Neural cell (in vitro differentiated cells): ENCODE results near the gene DUS3L. TPM values are rescaled to one million over a fixed set of nuclear protein-coding genes. Genes with fewer than 3 reads are reported as not detected.

Experiments used
- H2AFZ ChIP-seq: fragments of 200-600, 300-800 bp; sonication (generic), shearing (Covaris generic); 2 replicates; pipeline ENCODE4 v1.6.0; 2014; ENCODE audit warnings: low read depth, mild to moderate bottlenecking, antibody characterized with exemption, low read length, moderate library complexity
- H3F3A ChIP-seq: fragments of 200-600 bp; shearing (Covaris generic); 2 replicates; pipeline ENCODE4 v1.6.1; 2016; ENCODE audit warnings: mild to moderate bottlenecking, moderate library complexity, mixed read lengths, antibody characterized with exemption, low read length; ENCODE audit not compliant: insufficient read depth, poor library complexity, severe bottlenecking
- H3K27ac ChIP-seq: fragments of 200-600, 300-800 bp; sonication (generic), shearing (Covaris generic); 2 replicates; pipeline ENCODE4 v1.5.1; 2014; ENCODE audit warnings: mild to moderate bottlenecking, low read length, moderate library complexity
- H3K27me3 ChIP-seq: fragments of 300-800, 200-600 bp; sonication (generic), shearing (Covaris generic); 2 replicates; pipeline ENCODE4 v1.6.0; 2014; ENCODE audit warnings: mild to moderate bottlenecking, low read depth, low read length, moderate library complexity; ENCODE audit not compliant: insufficient read depth
- H3K36me3 ChIP-seq: fragments of 300-800, 200-600 bp; sonication (generic), shearing (Covaris generic); 2 replicates; pipeline ENCODE4 v1.5.1; 2014; ENCODE audit warnings: mild to moderate bottlenecking, antibody characterized with exemption, low read length, moderate library complexity; ENCODE audit not compliant: insufficient read depth
- H3K4me2 ChIP-seq: fragments of 300-800, 200-600 bp; sonication (generic), shearing (Covaris generic); 2 replicates; pipeline ENCODE4 v1.6.0; 2014; ENCODE audit warnings: mild to moderate bottlenecking, low read length
- H3K4me3 ChIP-seq: fragments of 300-800, 200-600 bp; sonication (generic), shearing (Covaris generic); 2 replicates; pipeline ENCODE4 v1.5.1; 2014; ENCODE audit warnings: mild to moderate bottlenecking, low read length, moderate library complexity
- H3K79me2 ChIP-seq: fragments of 200-600 bp; shearing (Covaris generic); replicated peaks from 2 replicates; pipeline ENCODE4 v1.6.0; 2014; ENCODE audit warnings: mild to moderate bottlenecking, low read length, moderate library complexity; ENCODE audit not compliant: insufficient read depth
- H3K9ac ChIP-seq: fragments of 300-800, 200-600 bp; sonication (generic), shearing (Covaris generic); 2 replicates; pipeline ENCODE4 v1.6.1; 2016; ENCODE audit warnings: mild to moderate bottlenecking, low read length, mixed read lengths
- H3K9me2 ChIP-seq: fragments of 200-600 bp; shearing (Covaris generic); 2 replicates; pipeline ENCODE4 v1.6.1; 2016; ENCODE audit warnings: mild to moderate bottlenecking, low read length, mixed read lengths; ENCODE audit not compliant: insufficient read depth
- H3K9me3 ChIP-seq: fragments of 200-600, 300-800 bp; sonication (generic), shearing (Covaris generic); 2 replicates; pipeline ENCODE4 v1.6.1; 2016; ENCODE audit warnings: mild to moderate bottlenecking, mixed run types, low read length, moderate library complexity, mixed read lengths
- H4K20me1 ChIP-seq: fragments of 200-600 bp; shearing (Covaris generic); 2 replicates; pipeline ENCODE4 v1.6.1; 2016; ENCODE audit warnings: mild to moderate bottlenecking, mixed run types; ENCODE audit not compliant: insufficient read depth
- CTCF ChIP-seq: fragments of 450-650 bp; IDR thresholded peaks from 2 replicates; pipeline ENCODE4 v1.5.1; 2014; ENCODE audit warnings: antibody characterized with exemption, mild to moderate bottlenecking, moderate library complexity; ENCODE audit not compliant: poor library complexity, severe bottlenecking
- EP300 ChIP-seq: fragments of 450-650 bp; conservative IDR thresholded peaks from 2 replicates; pipeline ENCODE4 v1.6.1; 2014; ENCODE audit warnings: antibody characterized with exemption, mild to moderate bottlenecking, moderate library complexity; ENCODE audit not compliant: poor library complexity, severe bottlenecking
- EZH2 ChIP-seq: fragments of 200-600, 300-800 bp; shearing (Covaris generic), sonication (generic); IDR thresholded peaks from 2 replicates; pipeline ENCODE4 v1.6.1; 2014; ENCODE audit warnings: antibody characterized with exemption, low read length, borderline replicate concordance, mild to moderate bottlenecking; ENCODE audit not compliant: insufficient read depth, poor library complexity, severe bottlenecking
- MXI1 ChIP-seq: fragments of 450-650 bp; conservative IDR thresholded peaks from 2 replicates; pipeline ENCODE4 v1.6.1; 2014; ENCODE audit warnings: antibody characterized with exemption, mild to moderate bottlenecking; ENCODE audit not compliant: poor library complexity, severe bottlenecking
- POLR2AphosphoS5 ChIP-seq: IDR thresholded peaks from 2 replicates; pipeline ENCODE4 v1.6.1; 2012
- RAD21 ChIP-seq: fragments of 450-650 bp; conservative IDR thresholded peaks from 2 replicates; pipeline ENCODE4 v1.6.1; 2014; ENCODE audit warnings: antibody characterized with exemption, mild to moderate bottlenecking, moderate library complexity
- REST ChIP-seq: IDR thresholded peaks from 2 replicates; pipeline ENCODE4 v1.6.1; 2012; ENCODE audit warnings: borderline replicate concordance
- SMC3 ChIP-seq: fragments of 450-650 bp; conservative IDR thresholded peaks from 2 replicates; pipeline ENCODE4 v1.6.1; 2014; ENCODE audit warnings: antibody characterized with exemption, mild to moderate bottlenecking, moderate library complexity; ENCODE audit not compliant: poor library complexity
- TAF1 ChIP-seq: IDR thresholded peaks from 2 replicates; pipeline ENCODE4 v1.6.1; 2012; ENCODE audit warnings: low read depth
- polyA plus RNA-seq: library from polyadenylated mRNA; depleted of rRNA; stranded (reverse); fragments of >200 nt; gene quantifications from 2 replicates; pipeline ENCODE4 v1.2.3, GENCODE V29; 2014

Gene DUS3L
- polyA plus RNA-seq, 1 donor from 2014 or later: 34.2 TPM

DNA sequence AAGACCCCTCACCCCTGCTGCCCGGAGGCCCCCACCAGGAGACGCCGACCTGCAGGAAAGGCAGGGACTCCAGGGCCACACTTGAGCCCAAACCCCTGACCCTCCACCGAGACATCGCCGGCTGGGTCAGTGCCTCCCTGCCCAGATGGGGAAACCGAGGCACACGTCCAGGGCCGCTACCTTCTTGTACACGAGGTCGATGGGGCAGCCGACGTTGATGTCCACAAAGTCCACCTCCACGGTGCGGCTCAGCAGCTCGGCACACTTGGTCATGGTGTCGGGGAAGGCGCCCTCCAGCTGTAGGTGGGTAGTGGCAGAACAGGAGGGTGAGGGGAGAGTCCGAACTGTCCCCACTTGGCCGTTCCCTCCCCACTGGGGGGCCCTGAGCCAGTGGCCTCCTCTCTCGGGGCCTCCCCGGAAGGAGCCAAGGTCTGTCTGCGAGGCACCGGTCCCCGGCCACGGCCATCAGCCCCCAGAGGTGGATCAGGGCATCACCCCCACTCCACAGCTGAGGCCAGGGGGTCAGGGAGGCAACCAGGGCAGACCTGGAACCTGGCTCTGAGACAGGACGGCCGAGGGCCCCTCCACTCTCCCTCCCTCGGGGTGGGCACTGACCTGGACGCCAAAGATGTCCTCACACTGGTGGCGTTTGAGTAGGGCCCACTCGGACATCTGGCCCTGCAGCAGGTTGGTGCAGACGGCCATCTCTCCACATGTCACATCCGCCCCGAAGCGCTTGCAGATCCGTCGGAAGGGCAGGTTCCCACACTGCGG lies 3.4 kb downstream of the DUS3L start:
- Histone ChIP-seq H3K4me2 (no peak overlapping the region), H3K79me2 (no peaks in the 10 kb centered on the region), H4K20me1 (no peaks in the 10 kb centered on the region), H3K27me3 (no peaks in the 10 kb centered on the region), H3F3A (no peaks in the 10 kb centered on the region), H3K9ac (no peak overlapping the region), H3K36me3 (no peaks in the 10 kb centered on the region), H3K27ac (no peak overlapping the region), H3K9me3 (no peaks in the 10 kb centered on the region), H2AFZ (no peak overlapping the region), H3K4me3 (no peak overlapping the region), H3K9me2 (no peaks in the 10 kb centered on the region)
- TF ChIP-seq EP300: no peak
- no peak for TF ChIP-seq RAD21
- TF ChIP-seq REST: no peak
- no peak for TF ChIP-seq MXI1
- TF ChIP-seq EZH2: no peak
- no peak for TF ChIP-seq POLR2AphosphoS5
- no peak for TF ChIP-seq CTCF
- no peak for TF ChIP-seq SMC3
- TF ChIP-seq TAF1: no peak

DNA sequence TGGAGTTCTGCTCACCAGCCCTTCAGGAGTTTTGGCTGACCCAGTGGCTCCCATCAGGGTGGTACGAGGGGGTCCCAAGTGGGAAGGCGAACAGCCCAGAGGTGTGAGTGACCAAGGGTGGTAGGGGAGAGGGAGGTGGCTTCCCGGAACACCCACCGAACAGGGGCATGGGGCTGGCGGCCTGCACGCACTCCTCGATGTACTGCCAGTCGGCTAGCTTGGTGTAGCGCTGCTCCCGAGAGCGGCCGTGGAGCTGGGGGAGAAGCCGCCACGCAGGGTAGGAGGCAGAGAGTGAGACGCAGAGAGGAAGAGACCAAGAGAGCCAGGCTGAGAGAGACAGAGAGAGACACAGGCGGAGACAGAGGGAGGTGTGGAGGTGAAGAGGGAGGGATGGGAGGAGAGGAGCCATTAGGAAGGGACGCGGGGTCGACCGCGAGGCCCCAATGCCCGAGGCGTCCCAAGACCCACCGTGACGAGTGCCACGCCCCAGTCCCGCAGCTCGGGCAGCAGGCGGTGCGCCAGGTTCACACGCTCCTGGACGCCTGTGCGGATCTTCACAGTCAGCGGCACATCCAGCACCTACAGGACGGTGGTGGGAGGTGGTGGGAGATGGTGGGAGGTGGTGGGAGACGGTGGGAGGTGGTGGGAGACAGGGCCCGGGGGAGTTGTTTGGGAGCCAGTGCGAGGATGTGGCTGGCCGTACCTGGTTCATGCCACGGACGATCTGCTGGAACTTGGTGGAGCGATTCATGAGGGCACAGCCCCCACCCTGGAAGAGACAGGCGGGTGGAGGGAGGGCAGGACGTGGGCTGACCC lies 4.2 kb downstream of the DUS3L start:
- Histone ChIP-seq H3K9ac (no peak overlapping the region), H4K20me1 (no peaks in the 10 kb centered on the region), H2AFZ (no peak overlapping the region), H3K4me2 (no peak overlapping the region), H3K27ac (no peak overlapping the region), H3F3A (no peaks in the 10 kb centered on the region), H3K36me3 (no peaks in the 10 kb centered on the region), H3K9me3 (no peaks in the 10 kb centered on the region), H3K27me3 (no peaks in the 10 kb centered on the region), H3K4me3 (no peak overlapping the region), H3K9me2 (no peaks in the 10 kb centered on the region), H3K79me2 (no peaks in the 10 kb centered on the region)
- TF ChIP-seq MXI1 (no peak), TAF1 (no peak), POLR2AphosphoS5 (no peak), SMC3 (no peak)
